Skeletal muscle tissue (tissue), 4 donors: ENCODE measurements around the gene PLOD2. TPM values are rescaled to one million over a fixed set of nuclear protein-coding genes. Genes with fewer than 3 reads are reported as not detected.

Source experiments
- H3K27ac ChIP-seq: one replicate; pipeline ENCODE4 v1.7.0; 2013; ENCODE audit warnings: mild to moderate bottlenecking, low read depth, low read length, inconsistent platforms
- H3K27me3 ChIP-seq, 3 donors: one replicate each; pipeline ENCODE4 v1.7.0; 2013; ENCODE audit warnings: low read length in 3 of 3; ENCODE audit not compliant: control insufficient read depth in 3 of 3, insufficient read depth in 3 of 3
- H3K36me3 ChIP-seq, 3 donors: one replicate each; pipeline ENCODE4 v1.7.0; 2013; ENCODE audit warnings: low read length in 3 of 3; ENCODE audit not compliant: control insufficient read depth in 3 of 3, insufficient read depth in 3 of 3
- H3K4me1 ChIP-seq, 3 donors: one replicate each; pipeline ENCODE4 v1.7.0; 2013; ENCODE audit warnings: low read length in 3 of 3, mild to moderate bottlenecking in 3 of 3; ENCODE audit not compliant: control insufficient read depth in 3 of 3, insufficient read depth in 3 of 3
- H3K4me3 ChIP-seq, 3 donors: one replicate each; pipeline ENCODE4 v1.7.0; 2013; ENCODE audit warnings: low read length in 3 of 3
- H3K9ac ChIP-seq, 3 donors: one replicate each; pipeline ENCODE4 v1.7.0; 2013; ENCODE audit warnings: low read length in 3 of 3, mild to moderate bottlenecking in 3 of 3, moderate library complexity in 2 of 3, low read depth in 1 of 3
- H3K9me3 ChIP-seq, 3 donors: one replicate each; pipeline ENCODE4 v1.7.0; 2013; ENCODE audit warnings: low read length in 3 of 3; ENCODE audit not compliant: control insufficient read depth in 3 of 3
- total RNA-seq: library from RNA; depleted of rRNA; stranded (reverse); fragments of >200 nt; gene quantifications from one replicate; pipeline ENCODE4 v1.2.3, GENCODE V29; 2014
- donor health status: Osteomylitis.

PLOD2 gene
- total RNA-seq, 1 donor from 2014 or later, result 22.4 TPM

DNA sequence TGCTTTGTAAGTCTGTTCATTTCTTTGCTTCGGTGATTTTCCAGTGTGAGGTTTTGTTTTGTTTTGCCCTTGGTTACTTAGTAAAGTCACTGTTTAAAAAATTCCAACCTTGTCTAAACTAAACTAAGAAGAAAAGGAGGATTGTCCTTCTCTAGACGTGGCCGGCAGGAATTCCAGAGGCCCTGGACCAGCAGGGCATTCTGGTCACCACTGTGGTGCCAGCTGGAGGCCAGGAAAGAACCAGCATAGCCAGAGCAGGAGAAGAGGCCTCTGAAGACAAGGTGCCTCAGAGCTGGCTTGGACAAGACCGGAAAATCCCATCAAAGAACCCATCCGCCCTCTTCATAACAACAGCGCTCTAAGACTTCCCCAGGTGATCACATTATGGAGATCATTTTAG lies 8.2 kb downstream of the PLOD2 start:
- Histone ChIP-seq H3K9me3 (no peaks in the 10 kb centered on the region), H3K4me1 (peaks cover 2 to 6% (median 2%) of the 10 kb centered on the region in 3 donors), H3K9ac (no peak overlapping the region), H3K27ac (no peak overlapping the region), H3K36me3 (no peaks in the 10 kb centered on the region), H3K4me3 (no peak overlapping the region), H3K27me3 (no peaks in the 10 kb centered on the region)

DNA sequence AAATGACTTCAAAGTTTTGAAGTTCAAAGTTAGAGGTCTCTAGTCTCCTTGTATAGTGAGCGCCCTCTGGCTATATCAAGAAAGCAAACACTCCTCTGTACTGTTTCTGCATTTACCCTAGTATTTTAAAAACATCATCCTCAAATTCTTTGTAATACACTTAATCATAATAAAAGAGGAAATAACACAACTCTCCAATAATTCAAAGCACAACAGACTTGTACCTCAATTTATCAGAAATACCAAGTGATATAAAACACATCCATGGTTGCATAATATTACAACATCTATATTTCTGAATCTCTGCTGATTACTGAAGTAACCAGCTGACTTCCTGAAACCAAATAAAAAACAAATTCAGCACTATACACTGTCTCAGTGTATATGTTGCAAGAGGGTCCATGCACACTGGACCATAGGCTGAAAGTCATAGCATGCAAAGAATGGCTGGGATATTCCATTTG lies 12.5 kb downstream of the PLOD2 start:
- Histone ChIP-seq H3K9me3 (no peaks in the 10 kb centered on the region), H3K9ac (no peak overlapping the region), H3K4me1 (no peaks in the 10 kb centered on the region)

GRCh38 chr3:146145642-146146041 lies 15.3 kb downstream of the PLOD2 start:
- no peak overlapping the region for H3K4me3 ChIP-seq
- peaks cover 0 to 7% (median 0%) of the 10 kb centered on the region in 3 donors for H3K4me1 ChIP-seq
- no peak overlapping the region for H3K27ac ChIP-seq

More for the DNA sequence above, 12.5 kb downstream of the PLOD2 start:
- H3K4me3 ChIP-seq, result no peak overlapping the region
- no peak overlapping the region for H3K27ac ChIP-seq
- H3K27me3 ChIP-seq, result no peaks in the 10 kb centered on the region
- H3K36me3 ChIP-seq, result no peaks in the 10 kb centered on the region

GRCh38 chr3:146142757-146143156 lies 18.2 kb downstream of the PLOD2 start:
- Histone ChIP-seq H3K27ac (no peak overlapping the region), H3K27me3 (no peaks in the 10 kb centered on the region), H3K9me3 (no peaks in the 10 kb centered on the region), H3K9ac (no peak overlapping the region), H3K36me3 (no peaks in the 10 kb centered on the region), H3K4me3 (peak overlapping the region in 1 of 3 donors; percentile 18), H3K4me1 (peaks cover 0 to 7% (median 0%) of the 10 kb centered on the region in 3 donors)

More at GRCh38 chr3:146145642-146146041, 15.3 kb downstream of the PLOD2 start:
- Histone ChIP-seq H3K27me3 (no peaks in the 10 kb centered on the region), H3K36me3 (no peaks in the 10 kb centered on the region), H3K9ac (no peak overlapping the region), H3K9me3 (no peaks in the 10 kb centered on the region)

- H3K4me1 ChIP-seq, result peaks cover 0 to 7% (median 0%) of the 10 kb centered on the region in 3 donors
- no peak overlapping the region for H3K9ac ChIP-seq
- no peaks in the 10 kb centered on the region for H3K36me3 ChIP-seq
- H3K4me3 ChIP-seq, result no peak overlapping the region
- no peak overlapping the region for H3K27ac ChIP-seq
- no peaks in the 10 kb centered on the region for H3K27me3 ChIP-seq
- no peaks in the 10 kb centered on the region for H3K9me3 ChIP-seq
Measured at GRCh38 chr3:146139586-146140110, 21.3 kb downstream of the PLOD2 start.

- Histone ChIP-seq H3K36me3 (no peaks in the 10 kb centered on the region), H3K27ac (no peak overlapping the region), H3K27me3 (no peaks in the 10 kb centered on the region), H3K4me3 (no peak overlapping the region), H3K9me3 (no peaks in the 10 kb centered on the region), H3K9ac (no peak overlapping the region), H3K4me1 (peaks cover 0 to 7% (median 0%) of the 10 kb centered on the region in 3 donors)
Measured at GRCh38 chr3:146138902-146139301, 22.1 kb downstream of the PLOD2 start.

DNA sequence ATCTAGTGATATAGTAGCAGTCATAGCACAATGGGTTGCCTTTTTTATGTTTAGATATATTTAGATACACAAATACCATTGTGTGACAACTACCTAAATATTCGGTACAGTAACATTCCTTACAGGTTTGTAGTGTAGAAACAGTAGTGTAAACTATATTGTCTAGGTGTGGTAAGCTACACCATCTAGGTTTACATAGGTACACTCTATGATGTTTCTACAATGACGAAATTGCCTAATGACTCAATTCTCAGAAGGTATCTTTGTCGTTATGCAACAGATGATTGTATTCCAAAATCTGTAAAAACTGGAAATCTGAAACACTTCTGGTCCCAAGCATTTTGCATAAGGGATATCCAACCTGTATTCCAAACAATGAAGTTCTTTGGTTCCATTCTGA lies 24.3 kb downstream of the PLOD2 start:
- Histone ChIP-seq H3K9ac (no peak overlapping the region), H3K36me3 (no peaks in the 10 kb centered on the region), H3K27ac (no peak overlapping the region), H3K27me3 (no peaks in the 10 kb centered on the region), H3K4me3 (no peak overlapping the region), H3K4me1 (peaks cover 0 to 4% (median 0%) of the 10 kb centered on the region in 3 donors), H3K9me3 (no peaks in the 10 kb centered on the region)

DNA sequence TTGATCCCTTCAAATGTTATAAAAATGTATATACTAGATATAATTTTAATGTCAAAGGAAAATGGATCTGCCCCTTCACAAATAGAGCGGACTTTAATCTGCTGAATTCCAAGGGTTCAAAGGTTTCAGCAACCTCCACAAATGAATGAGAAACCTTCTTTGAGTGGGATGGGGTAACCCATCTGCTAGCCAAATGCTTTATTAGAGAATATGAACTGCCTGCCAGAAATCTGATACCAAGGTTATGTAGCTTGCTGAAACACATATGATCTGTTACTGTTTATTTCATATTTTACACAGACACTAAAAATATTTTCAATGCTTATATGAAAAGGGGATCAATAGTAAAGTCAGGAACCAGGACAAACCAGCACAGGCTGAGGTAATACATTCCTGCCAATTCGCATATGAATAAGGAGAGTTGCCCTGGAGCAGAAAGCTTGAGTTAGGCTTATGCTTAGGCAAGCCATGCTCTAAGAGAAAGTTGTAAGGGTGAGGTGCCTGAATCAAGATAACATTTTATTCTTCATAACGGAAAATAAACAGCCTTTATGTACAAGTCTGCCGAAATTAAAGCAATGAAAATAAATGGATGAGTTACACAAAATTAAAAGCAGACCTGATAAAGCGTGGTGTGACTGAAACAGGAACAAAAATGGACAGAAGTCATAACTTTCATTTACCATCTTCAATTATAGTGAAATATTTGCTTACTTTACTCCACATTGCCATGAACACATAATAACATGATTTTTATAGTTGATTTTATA lies 26.5 kb downstream of the PLOD2 start:
- Histone ChIP-seq H3K9me3 (no peaks in the 10 kb centered on the region), H3K36me3 (no peaks in the 10 kb centered on the region), H3K4me1 (peaks cover 0 to 4% (median 0%) of the 10 kb centered on the region in 3 donors), H3K27ac (no peak overlapping the region), H3K9ac (no peak overlapping the region), H3K4me3 (no peak overlapping the region), H3K27me3 (no peaks in the 10 kb centered on the region)

GRCh38 chr3:146133441-146133840 lies 27.5 kb downstream of the PLOD2 start:
- H3K9ac ChIP-seq, result no peak overlapping the region
- peaks cover 0 to 4% (median 0%) of the 10 kb centered on the region in 3 donors for H3K4me1 ChIP-seq
- H3K36me3 ChIP-seq, result no peaks in the 10 kb centered on the region
- H3K27me3 ChIP-seq, result no peaks in the 10 kb centered on the region
- H3K9me3 ChIP-seq, result no peaks in the 10 kb centered on the region
- H3K4me3 ChIP-seq, result no peak overlapping the region
- no peak overlapping the region for H3K27ac ChIP-seq
